ENCODE measurements around the gene MICALL1.

MICALL1 gene

DNA sequence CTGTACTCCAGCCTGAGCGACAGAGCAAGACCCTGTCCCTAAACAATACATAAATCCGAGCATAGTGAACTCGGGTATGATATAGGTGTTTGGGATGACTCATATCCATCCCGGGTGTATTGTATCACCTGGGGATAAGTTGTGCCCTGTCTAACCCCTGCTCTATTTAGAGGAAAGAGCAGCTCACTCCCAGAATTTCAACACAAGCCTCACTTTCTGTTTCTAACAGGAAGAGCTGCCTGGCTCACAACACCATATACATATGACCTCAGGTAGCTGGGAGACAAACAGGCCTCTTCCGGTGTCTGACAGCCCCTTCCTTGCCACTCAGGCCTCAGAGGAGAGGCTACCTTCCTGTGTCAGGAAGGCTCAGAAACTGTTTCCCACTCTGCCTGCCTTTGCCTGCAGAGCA lies 9.9 kb upstream of the MICALL1 start:
- peak; percentile 35 to 57 for DNase-seq (ENCODE audit: low read depth in 1 of 2, low spot score in 1 of 2)
- Histone ChIP-seq H3K27me3 (ENCODE audit: insufficient read depth, poor library complexity, severe bottlenecking) (no peaks in the 10 kb centered on the region), H3K27ac (replicated peaks) (peak overlapping the region; percentile 48), H3K4me3 (replicated peaks; ENCODE audit: insufficient read depth, low read length) (no peak overlapping the region)
- TF ChIP-seq SPI1 (IDR thresholded peaks at IDR 0.05; ENCODE audit: borderline replicate concordance, low read depth) (no peak), POLR2AphosphoS5 (IDR thresholded peaks at IDR 0.05; ENCODE audit: low read depth) (no peak), GABPA (IDR thresholded peaks at IDR 0.05; ENCODE audit: low read depth) (no peak), CTCF (IDR thresholded peaks at IDR 0.05; ENCODE audit: insufficient read depth, low read length) (no peak)
- TF ChIP-seq, protein P1, sequence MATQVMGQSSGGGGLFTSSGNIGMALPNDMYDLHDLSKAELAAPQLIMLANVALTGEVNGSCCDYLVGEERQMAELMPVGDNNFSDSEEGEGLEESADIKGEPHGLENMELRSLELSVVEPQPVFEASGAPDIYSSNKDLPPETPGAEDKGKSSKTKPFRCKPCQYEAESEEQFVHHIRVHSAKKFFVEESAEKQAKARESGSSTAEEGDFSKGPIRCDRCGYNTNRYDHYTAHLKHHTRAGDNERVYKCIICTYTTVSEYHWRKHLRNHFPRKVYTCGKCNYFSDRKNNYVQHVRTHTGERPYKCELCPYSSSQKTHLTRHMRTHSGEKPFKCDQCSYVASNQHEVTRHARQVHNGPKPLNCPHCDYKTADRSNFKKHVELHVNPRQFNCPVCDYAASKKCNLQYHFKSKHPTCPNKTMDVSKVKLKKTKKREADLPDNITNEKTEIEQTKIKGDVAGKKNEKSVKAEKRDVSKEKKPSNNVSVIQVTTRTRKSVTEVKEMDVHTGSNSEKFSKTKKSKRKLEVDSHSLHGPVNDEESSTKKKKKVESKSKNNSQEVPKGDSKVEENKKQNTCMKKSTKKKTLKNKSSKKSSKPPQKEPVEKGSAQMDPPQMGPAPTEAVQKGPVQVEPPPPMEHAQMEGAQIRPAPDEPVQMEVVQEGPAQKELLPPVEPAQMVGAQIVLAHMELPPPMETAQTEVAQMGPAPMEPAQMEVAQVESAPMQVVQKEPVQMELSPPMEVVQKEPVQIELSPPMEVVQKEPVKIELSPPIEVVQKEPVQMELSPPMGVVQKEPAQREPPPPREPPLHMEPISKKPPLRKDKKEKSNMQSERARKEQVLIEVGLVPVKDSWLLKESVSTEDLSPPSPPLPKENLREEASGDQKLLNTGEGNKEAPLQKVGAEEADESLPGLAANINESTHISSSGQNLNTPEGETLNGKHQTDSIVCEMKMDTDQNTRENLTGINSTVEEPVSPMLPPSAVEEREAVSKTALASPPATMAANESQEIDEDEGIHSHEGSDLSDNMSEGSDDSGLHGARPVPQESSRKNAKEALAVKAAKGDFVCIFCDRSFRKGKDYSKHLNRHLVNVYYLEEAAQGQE (IDR thresholded peaks at IDR 0.05; ENCODE audit: insufficient replicate concordance, low read depth): no peak

DNA sequence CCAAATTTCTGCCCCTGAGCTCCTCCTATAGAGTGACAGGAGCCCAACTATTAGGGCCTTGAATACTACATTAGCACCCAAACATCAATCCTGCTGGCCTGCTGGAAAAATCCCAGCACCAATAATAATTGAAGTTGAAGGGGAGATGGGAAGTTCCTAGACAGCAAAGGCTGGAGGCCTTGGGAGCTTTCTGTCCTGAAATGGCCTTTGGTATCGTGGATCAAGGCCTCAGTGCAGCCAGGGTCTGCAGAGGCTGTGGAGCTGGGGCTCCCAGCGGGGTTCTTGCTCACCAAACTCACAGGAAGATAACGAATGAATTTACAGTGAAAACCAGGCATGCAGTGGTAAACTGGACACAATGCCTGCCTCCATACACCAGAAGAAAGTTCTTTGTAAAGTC lies 9.2 kb upstream of the MICALL1 start:
- H3K27ac ChIP-seq (replicated peaks): no peak overlapping the region; the same call in 1 of the 2 replicates
- no peak overlapping the region for H3K4me3 ChIP-seq (replicated peaks; ENCODE audit: insufficient read depth, low read length)
- no peak for TF ChIP-seq POLR2AphosphoS5 (IDR thresholded peaks at IDR 0.05; ENCODE audit: low read depth)
- TF ChIP-seq, protein P1 (IDR thresholded peaks at IDR 0.05; ENCODE audit: insufficient replicate concordance, low read depth): no peak
- no peak for TF ChIP-seq SPI1 (IDR thresholded peaks at IDR 0.05; ENCODE audit: borderline replicate concordance, low read depth)
- TF ChIP-seq CTCF (IDR thresholded peaks at IDR 0.05; ENCODE audit: insufficient read depth, low read length): no peak
- TF ChIP-seq GABPA (IDR thresholded peaks at IDR 0.05; ENCODE audit: low read depth): no peak
- DNase-seq (ENCODE audit: low read depth in 1 of 2, low spot score in 1 of 2): no peak
- no peaks in the 10 kb centered on the region for H3K27me3 ChIP-seq (ENCODE audit: insufficient read depth, poor library complexity, severe bottlenecking)

- H3K27me3 ChIP-seq (ENCODE audit: insufficient read depth, poor library complexity, severe bottlenecking): no peaks in the 10 kb centered on the region
- no peak overlapping the region for H3K27ac ChIP-seq (replicated peaks)
- H3K4me3 ChIP-seq (replicated peaks; ENCODE audit: insufficient read depth, low read length): no peak overlapping the region
- TF ChIP-seq, protein P1 (IDR thresholded peaks at IDR 0.05; ENCODE audit: insufficient replicate concordance, low read depth): no peak
- TF ChIP-seq GABPA (IDR thresholded peaks at IDR 0.05; ENCODE audit: low read depth) (no peak), POLR2AphosphoS5 (IDR thresholded peaks at IDR 0.05; ENCODE audit: low read depth) (no peak), SPI1 (IDR thresholded peaks at IDR 0.05; ENCODE audit: borderline replicate concordance, low read depth) (no peak), CTCF (IDR thresholded peaks at IDR 0.05; ENCODE audit: insufficient read depth, low read length) (no peak)
- no peak for DNase-seq (ENCODE audit: low read depth in 1 of 2, low spot score in 1 of 2)
These were observed 8.3 kb upstream of the MICALL1 start for GRCh38 chr22:37897807-37898206.

Data from HL-60 (cell line).